ENCODE data around the gene RTP5.
"Not testable (repeated sequence)": the region's sequence is repeated elsewhere in the genome, so short reads cannot be mapped to it uniquely, and the experiment has no call there.

RTP5 gene

DNA sequence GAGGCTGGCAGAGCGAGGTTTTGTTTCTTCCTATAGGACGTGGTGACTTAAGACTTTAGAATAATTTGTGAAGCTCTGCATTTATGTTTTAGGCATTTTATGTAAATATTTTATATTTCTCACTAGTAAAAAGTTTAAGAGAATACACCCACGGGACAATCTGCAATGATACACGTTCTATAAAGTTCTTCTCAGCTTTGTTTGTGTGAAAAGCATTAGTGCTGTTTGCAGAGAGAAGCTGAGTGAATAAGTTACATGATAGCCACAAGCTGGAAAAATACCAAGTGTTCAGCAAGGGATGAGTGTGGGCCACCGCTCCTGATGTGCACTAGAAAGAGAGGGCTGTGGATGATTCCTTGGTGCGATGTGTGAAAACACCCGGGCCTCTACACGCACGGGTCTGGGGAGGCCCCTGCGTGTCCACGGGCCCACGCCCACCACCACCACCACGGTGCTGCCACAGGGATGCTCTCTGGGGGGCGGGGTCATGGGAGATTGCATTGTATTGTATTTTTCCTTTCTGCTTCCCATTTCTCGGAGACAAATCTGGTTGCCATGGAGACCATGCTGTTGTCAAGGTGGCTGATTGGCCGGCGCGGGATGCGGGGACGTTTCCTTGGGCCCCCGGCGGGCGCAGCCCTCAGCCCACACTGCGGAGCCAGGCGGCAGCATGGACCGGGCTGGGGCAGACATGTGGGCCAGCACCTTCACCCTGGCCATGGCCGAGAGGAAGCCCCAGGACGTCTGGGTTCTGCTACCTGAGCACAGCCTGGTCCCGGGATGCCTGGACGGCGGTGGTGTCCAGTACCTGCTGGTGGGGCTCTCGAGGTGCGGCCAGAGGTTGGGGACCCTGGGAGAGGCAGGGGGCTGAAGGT is at the start of gene RTP5:
TSS of gene RTP5 (plus strand) at position 643 of the 875 bp plus-strand sequence. CDS start at position 671, 28 bp downstream.
- DNase-seq: no peak

DNA sequence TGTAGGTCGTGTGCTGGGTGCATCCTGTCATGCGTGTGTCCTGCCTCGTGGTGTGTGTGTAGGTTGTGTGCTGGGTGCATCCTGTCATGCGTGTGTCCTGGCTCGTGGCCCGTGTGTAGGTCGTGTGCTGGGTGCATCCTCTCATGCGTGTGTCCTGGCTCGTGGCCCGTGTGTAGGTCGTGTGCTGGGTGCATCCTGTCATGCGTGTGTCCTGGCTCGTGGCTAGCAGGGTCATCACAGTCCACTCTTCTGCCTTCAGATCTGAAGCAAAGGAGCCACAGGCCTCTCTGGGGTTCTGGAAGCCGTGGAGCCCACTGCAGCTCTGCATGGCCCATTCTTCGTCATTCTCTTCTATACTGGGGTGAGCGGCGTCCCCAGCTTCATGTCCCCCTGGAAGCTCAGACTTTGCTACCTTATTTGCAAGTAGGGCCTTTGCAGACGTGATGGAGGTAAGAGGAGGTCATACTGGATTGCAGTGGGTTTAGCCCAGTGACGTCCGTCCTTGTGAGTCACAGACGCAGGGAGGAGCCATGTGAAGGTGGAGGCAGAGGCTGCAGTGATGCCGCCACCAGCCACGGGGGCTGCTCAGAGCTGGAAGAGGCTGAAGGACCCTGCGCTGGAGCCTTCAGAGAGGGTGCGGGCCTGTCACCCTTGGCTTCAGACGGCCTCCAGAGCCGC is 49.4 kb upstream of the RTP5 start:
- not testable (repeated sequence) for DNase-seq

DNA sequence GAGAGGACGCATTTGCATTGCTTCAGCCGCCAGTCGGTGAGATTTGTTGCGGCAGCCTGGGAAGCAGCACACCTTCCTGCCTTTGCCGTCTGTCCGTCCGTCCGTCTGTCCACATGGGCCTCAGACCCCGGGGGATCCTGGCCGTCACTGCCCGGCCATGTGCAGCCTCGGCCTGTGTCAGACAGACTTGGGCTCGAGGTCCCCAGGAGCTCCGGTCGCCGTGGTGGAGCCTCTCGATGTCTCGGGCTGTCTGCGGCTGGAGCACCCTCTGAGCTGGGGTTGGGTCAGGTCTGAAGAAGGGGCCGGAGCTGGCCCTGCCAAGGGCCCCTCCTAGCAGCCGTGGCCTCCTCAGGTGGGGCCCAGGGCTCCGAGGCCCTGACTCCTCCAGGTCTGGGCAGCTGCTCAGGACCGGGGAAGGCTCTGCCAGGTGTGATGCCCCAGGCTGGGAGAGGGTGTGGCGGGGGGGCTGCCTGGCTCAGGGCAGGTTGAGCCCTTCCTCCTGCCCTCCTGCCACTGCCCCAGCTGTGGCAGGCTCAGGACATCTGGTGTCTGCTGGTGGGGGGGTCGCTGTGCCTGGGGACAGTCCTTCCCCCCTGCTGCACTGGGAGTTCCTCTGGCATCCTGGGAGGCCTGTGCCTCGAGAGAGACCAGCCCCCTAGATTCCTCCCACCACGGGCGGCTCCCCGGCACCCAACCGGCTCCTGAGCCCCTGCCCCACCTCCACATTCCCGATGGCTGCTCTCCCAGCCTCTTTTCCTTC is 48.7 kb upstream of the RTP5 start:
- DNase-seq: no peak

DNA sequence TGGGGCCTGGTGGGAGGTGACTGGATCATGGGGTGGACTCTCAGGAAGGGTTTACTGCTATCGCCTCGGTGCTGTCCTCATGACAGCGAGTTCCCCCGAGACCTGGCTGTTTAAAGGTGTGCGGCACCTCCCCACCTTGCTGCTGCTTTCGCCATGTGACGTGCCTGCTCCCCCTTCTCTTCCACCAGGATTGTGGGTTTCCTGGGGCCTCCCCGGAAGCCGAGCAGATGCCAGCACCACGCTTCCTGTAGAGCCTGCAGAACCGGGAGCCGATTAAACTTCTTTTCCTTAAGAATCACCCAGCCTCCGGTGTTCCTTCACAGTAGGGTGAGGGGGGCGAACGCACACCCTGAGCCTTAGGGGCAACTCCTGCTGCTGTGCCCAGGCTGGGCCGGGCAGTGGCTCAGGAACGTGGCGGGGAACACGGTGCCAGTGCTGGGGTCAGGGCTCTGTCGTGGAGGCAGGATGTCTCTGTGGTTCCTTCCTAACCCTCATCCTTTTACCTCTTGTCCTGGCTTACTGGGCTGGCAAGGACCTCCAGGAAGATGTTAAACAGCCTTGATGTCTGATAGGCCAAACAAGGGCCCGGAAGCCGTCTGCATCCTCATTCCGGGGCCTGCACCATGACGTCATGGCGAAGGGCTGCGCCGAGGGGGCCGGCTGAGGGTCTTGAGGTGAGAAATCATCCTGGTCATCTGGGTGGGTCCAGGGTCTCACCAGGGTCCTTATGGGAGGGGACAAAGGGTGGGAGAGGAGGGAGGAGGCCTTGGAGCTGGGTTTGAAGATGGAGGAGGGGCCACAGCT is 47.9 kb upstream of the RTP5 start:
- no peak for DNase-seq

DNA sequence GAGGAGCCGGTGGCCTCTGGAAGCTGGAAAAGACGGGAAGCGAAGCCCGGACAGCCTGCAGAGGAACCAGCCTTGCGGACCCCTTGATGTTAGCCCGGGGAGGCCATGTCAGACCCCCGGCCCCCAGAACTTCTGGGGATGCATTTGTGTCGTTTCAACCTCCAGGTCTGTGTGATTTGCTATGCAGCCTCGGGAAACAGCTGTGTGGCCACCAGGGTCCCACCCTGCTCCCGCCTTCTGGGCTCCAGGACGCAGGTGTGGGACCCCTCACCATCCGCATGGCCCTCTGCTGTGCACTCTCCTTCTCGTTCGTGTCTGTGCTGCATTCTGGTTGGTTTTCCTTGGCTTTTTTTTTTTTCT is 47.3 kb upstream of the RTP5 start:
- no peak for DNase-seq

DNA sequence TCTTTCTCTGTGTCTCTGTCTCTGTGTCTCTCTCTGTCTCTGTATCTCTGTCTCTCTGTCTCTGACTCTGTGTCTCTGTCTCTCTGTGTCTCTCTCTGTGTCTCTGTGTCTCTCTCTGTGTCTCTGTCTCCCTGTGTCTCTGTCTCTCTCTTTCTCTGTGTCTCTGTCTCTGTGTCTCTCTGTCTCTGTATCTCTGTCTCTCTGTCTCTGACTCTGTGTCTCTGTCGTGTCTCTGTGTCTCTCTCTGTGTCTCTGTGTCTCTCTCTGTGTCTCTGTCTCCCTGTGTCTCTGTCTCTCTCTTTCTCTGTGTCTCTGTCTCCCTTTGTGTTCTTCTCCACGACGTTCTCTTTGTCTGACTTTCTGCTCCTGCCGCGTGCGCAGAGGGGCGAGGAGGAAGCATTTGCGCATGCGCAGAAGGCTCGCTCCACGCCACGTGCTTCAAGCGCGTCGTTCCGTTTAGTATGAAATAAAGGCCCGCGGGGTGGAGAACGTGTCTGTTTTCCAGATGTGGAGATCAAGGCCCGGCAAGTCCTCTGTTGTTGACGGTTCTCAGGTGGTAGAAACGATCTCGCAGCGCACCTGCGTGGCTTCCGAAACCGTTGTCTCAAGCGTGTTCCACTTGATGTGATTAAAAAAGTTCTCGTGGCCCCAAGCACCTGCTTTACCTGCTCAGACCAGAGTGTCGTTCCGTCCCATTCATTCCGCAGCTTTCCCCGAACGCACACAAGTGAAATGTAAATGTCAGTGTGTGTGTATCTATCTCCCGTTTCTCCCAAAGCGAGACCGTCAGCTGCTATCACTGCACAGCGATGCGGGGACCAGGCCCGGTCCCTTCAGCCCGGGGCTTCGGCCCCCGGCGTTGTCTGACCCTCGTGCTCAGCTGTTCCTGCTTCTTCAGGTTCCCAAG is 45.7 kb upstream of the RTP5 start:
- not testable (repeated sequence) for DNase-seq

DNA sequence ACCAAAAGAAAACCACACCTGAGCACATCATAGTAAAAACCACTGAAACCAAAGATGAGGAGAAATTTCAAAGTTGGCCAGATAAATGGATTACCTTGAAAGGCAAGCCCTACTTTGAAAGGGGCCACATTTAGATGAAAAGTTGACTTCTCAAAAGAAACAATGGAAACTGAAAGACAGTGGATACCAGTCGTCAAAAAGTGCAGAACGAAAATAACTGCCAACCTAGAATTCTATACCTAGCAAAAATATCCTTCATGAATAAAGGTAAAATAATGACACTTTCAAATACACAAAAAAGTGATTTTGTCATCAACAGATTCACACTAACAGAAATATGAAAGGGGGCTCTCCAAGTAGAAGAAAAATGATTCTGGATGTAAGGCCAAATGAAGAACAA is 42.1 kb upstream of the RTP5 start:
- DNase-seq: no peak

DNA sequence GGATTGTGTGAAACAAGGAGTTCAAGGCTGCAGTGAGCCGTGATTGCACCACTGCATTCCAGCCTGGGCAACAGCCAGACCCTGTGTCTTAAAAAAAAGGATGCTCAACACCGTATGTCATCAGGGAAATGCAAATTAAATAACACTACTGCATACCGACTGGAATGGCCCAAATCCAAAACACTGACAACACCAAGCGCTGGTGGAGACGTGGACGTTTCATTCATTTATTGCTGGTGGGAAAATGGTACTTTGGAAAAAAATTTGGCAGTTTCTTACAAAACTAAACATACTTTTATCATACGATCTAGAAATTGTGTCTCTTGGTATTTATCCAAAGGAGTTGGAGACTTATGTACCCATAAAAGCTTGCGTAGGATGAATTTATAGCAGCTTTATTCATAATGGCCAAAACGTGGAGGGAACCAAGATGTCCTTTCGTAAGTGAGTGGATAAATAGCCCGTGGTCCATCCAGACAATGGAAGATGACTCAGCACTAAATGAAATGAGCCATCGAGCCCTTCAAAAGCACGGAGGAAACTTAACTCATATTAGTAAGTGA is 36.3 kb upstream of the RTP5 start:
- DNase-seq: no peak

DNA sequence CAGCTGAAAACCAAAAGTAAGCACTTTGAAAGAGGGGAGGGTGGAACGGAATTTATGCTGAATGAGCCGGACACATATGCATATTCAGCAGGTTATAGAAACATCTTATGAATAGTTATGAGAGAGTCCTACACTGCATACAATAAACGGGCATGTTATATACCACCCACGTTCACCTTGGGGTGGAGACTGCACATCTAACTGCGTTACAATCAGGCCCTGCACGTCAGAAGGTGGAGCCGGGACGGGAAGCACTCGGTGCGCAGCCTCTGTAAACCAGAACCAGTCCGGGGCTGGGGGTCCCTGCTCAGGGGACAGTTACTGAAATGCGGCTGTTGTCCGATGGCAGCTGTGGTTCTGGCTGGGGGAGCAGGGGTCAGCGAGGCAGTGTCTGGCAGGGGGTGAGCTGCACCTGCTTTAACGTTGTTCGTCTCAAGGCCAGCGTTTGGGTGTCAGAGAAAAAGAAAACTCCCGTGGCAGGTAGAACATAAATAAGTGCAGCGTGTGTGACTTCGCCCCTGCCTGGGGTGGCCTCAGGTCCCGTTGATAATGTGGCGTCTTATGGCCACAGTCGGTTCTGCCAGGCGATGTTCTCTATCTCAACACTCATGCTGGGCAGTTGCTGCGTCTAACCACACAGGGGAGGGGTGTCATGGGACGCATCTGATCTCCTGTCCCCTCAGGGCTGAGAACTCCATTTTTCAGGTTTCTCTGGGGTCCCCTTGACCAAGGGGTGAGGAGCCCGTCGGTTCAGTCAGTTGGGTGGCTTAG is 35.6 kb upstream of the RTP5 start:
- not testable (repeated sequence) for DNase-seq

DNA sequence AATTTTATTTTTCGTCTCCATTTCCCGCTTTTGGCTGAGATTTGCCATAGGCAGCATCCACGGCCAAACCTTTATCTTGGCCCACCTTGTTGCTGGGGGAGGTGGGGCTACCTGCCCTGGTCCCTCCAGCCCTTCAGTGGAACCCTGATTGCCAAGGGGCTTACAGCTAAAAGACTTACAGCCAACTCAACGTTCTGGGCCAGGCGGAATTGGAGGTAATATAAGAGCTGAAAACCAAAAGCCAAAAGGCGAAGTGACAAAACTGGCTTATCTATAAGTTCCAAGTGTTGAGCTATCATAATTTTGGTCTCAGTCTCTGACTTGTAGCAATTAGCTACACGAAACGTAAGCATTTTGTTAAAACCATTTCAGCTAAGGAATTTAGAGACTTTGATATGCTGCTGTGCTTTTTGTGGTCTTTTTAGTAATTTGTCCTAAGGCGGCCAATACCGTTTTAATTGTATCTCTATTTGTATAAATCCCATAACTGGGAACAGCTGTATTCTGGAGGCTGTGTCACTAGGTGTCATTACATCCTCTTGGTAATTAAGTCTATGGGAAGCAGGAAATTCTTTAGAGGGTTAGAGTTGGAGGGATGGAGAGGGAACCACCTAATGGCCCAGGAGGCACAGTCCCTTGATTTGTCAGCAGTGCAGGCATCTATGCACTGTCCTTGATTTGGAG is 34.9 kb upstream of the RTP5 start:
- no peak for DNase-seq

DNA sequence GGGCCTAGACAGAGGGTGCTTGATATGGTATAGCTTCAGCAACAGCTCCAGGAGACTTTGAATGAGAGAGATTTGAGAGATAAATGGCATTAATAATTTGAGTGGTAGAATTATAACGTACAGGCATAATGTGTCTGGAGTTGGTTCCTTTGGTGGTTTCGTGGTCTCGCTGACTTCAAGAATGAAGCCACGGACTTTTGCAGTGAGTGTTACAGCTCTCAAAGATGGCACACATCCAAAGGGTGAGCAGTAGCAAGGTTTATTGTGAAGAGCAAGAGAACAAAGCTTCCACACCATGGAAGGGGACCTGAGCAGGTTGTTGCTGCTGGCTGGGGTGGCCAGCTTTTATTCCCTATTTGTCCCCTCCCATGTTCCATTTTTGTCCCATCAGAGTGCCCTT is 33.9 kb upstream of the RTP5 start:
- DNase-seq: no peak

DNA sequence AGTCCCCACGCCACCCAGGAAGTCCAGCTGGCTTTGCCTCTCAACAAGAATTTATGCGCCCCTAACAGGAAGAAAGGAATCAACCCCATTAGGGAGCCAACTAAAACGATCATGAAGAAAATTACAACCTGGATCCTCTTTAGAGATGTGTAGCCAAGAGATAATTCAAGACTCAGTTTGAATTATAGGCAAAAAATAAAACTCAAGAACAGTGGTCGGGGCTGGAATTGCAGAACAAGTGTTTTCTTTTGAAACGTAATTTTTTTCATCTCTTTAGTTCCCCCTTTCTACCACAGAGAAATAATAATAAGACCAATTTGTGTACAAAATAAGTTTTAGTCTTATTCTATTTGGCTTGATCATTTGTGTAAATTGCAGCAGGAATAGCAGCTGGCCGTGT is 33.2 kb upstream of the RTP5 start:
- DNase-seq: no peak

DNA sequence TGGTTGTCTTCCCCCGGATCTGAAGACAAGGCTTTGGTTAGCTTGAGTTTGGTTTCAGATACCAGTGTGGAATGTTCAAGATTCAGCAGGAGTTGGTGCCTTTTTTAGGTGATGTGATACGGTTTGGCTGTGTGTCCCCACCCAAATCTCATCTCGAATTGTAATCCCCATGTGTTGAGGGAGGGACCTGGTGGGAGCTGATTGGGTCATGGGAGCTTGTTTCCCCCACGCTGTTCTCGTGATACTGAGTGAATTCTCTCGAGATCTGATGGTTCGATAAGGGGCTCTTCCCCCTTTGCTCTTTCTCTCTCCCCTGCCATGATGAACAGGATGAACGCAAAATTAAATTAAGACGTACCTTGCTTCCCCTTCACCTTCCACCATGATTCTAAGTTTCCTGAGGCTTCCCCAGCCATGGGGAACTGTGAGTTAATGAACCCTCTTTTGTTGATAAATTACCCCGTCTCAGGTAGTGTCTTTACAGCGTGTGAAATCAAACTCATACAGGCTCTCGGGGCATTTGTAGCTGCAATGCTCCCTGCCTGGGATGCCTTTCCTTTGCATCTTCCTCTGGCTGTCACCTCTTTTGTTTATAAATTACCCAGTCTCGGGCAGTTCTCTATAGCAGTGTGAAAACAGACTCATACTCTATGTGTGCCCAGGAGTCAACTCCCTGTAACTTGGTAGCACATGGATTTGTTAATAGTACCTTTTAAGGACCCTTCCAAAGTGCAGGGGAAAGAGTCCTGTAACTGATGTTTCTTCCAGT is 32.1 kb upstream of the RTP5 start:
- DNase-seq: no peak

DNA sequence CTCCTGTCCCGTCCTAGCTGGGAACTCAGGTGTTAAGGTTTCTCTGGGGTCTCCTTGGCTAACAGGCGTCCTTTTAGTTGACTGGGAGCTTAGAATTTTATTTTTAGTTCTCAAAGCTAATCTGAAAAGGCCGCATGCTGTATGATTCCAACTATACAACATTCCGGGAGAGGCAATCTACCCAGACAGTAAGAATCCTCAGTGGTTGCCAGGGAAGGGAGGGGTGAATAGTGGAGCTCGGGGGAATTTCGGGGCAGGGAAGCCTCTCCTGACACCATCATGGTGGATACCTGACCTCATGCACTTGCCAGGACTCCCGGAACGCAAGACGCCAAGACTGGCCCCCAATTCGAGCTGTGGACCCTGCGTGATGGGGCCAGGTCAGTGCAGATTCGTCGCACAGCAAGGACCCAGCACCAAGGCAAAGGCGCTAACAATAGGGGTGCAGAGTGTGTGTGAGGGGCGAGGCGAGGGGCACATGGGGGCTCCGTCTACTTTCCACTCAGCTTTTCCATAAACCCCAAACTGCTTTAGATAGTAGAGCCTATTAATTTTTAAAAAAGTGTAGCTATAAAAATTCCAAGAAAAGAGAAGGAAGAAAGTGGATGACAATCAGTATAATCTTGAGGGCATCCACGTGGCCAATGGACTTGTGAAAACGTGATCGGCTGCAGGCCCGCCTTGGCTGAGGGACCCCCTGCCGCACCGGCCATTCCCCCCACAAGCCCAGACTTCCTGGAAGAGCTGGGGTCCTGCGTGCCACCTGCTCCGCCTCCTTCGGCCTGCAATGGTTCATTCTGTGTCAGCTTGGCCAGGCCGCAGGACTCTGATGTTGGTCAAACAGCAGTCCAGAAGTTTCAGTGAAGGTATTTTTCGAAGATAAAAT is 28.1 kb upstream of the RTP5 start:
- no peak for DNase-seq

DNA sequence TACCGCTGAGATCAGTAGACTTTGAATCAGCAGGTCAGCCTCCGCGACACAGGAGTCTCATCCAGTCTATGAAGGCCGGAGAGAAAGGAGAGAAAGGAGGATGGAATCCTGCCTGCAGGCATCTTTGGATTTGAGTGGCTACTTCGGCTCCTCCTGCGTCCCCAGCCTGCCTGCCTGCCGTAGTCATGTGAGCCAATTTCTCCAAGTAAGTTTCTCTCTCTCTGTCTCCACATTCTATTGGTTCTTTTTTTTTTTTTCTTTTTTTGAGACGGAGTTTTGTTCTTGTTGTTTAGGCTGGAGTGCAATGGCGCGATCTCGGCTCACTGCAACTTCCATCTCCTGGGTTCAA is 27.5 kb upstream of the RTP5 start:
- no peak for DNase-seq

DNA sequence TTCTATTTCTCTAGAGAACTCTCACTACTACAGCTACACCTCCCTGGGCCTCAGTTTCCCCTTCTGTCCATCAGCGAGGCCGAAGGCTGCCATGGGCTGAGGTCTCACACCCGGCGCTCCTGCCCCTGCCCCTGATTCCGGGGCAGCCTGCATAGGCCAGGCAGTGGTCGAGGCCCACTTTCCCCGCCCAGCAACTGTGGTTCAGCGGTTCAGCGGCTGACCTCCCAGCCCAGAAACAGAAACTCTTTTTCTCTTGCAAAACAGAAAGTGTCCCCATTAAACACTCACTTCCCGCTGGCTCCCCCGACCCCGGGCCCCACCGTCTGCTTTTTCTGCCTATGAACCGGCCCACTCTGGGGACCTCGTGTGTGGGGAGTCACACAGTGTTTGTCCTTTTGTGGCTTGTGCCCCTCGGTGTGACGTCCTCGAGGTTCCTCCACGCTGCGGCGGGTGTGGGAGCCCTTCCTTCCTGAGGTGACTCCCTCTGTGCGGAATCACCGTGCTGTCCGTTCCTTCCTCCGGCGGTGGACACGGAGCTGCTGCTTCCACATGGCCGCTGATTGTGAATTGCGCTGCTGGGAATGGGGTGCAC is 26.8 kb upstream of the RTP5 start:
- DNase-seq: peak; percentile 96

DNA sequence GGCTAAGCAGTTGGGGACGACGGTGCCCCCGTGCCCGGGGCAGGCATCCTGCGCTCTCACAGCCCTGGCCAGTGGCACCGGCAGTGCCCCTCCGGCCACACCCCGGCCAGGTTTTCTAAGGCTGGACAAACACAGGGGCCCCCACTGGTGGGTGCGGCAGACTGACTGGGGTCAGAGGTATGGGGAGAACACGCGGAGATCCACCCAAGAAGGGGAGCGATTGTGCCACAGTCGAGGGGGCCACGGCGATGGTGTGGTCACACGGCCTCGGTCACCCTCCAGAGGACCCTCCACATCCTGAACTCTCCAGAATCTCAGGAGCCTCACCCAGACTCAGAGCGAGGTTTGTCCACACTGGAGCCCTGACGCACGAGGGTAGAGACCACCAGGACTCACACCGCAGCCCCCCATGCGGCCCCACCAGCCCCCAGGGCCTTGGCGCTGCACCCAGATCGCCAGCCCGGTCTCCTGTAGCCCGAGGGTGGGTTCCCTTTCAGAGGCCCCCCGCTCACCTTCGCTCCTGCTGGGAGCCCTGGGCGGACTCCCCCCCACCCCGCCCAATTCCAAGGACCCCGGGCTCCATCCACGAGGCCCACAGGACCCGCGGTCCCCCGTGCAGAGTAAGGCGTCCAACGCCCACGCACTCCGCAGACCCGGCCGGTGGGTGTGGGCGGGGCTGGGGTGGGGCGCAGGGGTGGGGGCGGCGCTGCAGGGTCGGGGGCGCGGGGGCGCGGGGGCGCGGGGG is 26.0 kb upstream of the RTP5 start:
- no peak for DNase-seq
